K562 (cell line): ENCODE results near the gene CYSRT1. TPM values are rescaled to one million over a fixed set of nuclear protein-coding genes. Genes with fewer than 3 reads are reported as not detected.

Experiments
- BHLHE40 ChIP-seq: IDR thresholded peaks from 2 replicates; pipeline ENCODE4 v1.6.1; 2011; ENCODE audit warnings: low read length, improper control_type of control experiment
- CEBPG ChIP-seq, 3 experiments: fragments of 200-800 bp in 1 of 3; sonication (Bioruptor generic) in 1 of 3; sonication (generic) in 1 of 3; formaldehyde crosslinking in 1 of 3; IDR thresholded peaks in 2 of 3; conservative IDR thresholded peaks in 1 of 3; 2 replicates each; pipeline versions ENCODE4 v1.6.1 to v1.8.0; 2016 to 2022; ENCODE audit warnings: missing compliant biosample characterization in 2 of 3, missing genetic modification characterization in 2 of 3, mild to moderate bottlenecking in 1 of 3, missing genetic modification reagents in 1 of 3
- EGR1 ChIP-seq: fragments of 450-650 bp; conservative IDR thresholded peaks from 2 replicates; pipeline ENCODE4 v1.6.1; 2017; ENCODE audit warnings: mild to moderate bottlenecking
- FOXP1 ChIP-seq: sonication (generic); formaldehyde crosslinking; IDR thresholded peaks from 2 replicates; pipeline ENCODE4 v1.8.0; 2022; ENCODE audit warnings: mild to moderate bottlenecking, missing genetic modification reagents
- GABPB1 ChIP-seq: sonication (generic); formaldehyde crosslinking; IDR thresholded peaks from 2 replicates; pipeline ENCODE4 v1.8.0; 2022; ENCODE audit warnings: mild to moderate bottlenecking, missing genetic modification reagents
- HDAC1 ChIP-seq, 2 experiments: fragments of 450-650 bp; IDR thresholded peaks; 2 replicates each; pipeline ENCODE4 v1.6.1; 2016 to 2017; ENCODE audit warnings: inconsistent platforms in 1 of 2, mild to moderate bottlenecking in 1 of 2, moderate library complexity in 1 of 2
- HLTF ChIP-seq: fragments of 450-650 bp; IDR thresholded peaks from 2 replicates; pipeline ENCODE4 v1.6.1; 2016
- HNRNPL ChIP-seq: fragments of 200-400 bp; formaldehyde crosslinking; IDR thresholded peaks from 2 replicates; pipeline ENCODE4 v1.6.1; 2017; ENCODE audit warnings: low read depth, mild to moderate bottlenecking, low read length
- KAT2B ChIP-seq: IDR thresholded peaks from one replicate; pipeline ENCODE4 v1.6.1; 2012; ENCODE audit warnings: low read depth, mild to moderate bottlenecking, control low read depth, inconsistent platforms, low read length, moderate library complexity
- MAFK ChIP-seq: IDR thresholded peaks from 2 replicates; pipeline ENCODE4 v1.6.1; 2011; ENCODE audit warnings: low read length, improper control_type of control experiment
- MTF1 ChIP-seq: fragments of 250-450 bp; sonication (Bioruptor Pico); IDR thresholded peaks from 2 replicates; pipeline ENCODE4 v1.9.0; 2021; ENCODE audit warnings: moderate library complexity, mild to moderate bottlenecking, inconsistent platforms, borderline replicate concordance
- POLR2G ChIP-seq: fragments of 200-400 bp; formaldehyde crosslinking; IDR thresholded peaks from 2 replicates; pipeline ENCODE4 v1.6.1; 2017; ENCODE audit warnings: low read depth, mild to moderate bottlenecking, antibody characterized with exemption, low read length, moderate library complexity
- PTRF ChIP-seq: fragments of 450-650 bp; IDR thresholded peaks from 2 replicates; pipeline ENCODE4 v1.6.1; 2016; ENCODE audit warnings: mild to moderate bottlenecking, missing genetic modification characterization, missing compliant biosample characterization
- RBBP5 ChIP-seq: fragments of 200-600 bp; sonication (generic); IDR thresholded peaks from 2 replicates; pipeline ENCODE4 v1.6.1; 2012; ENCODE audit warnings: borderline replicate concordance, mild to moderate bottlenecking, low read length, control low read depth, inconsistent platforms; ENCODE audit not compliant: insufficient read depth, poor library complexity, severe bottlenecking
- SIN3A ChIP-seq, 2 experiments: fragments of 150-350 bp in 1 of 2; IDR thresholded peaks; 2 replicates each; pipeline ENCODE4 v1.6.1; 2011 to 2016; ENCODE audit warnings: borderline replicate concordance in 2 of 2, low read depth in 2 of 2, low read length in 2 of 2, mild to moderate bottlenecking in 2 of 2, moderate library complexity in 2 of 2; ENCODE audit not compliant: control insufficient read depth in 1 of 2
- TARDBP ChIP-seq: fragments of 450-650 bp; IDR thresholded peaks from 2 replicates; pipeline ENCODE4 v1.6.1; 2016
- U2AF1 ChIP-seq: fragments of 200-400 bp; formaldehyde crosslinking; optimal IDR thresholded peaks from 2 replicates; pipeline ENCODE3; 2017; ENCODE audit warnings: mild to moderate bottlenecking, low read depth, low read length, moderate library complexity
- ZNF384 ChIP-seq: IDR thresholded peaks from 2 replicates; pipeline ENCODE4 v1.6.1; 2012; ENCODE audit warnings: low read depth, low read length, improper control_type of control experiment
- polyA plus RNA-seq, 8 experiments: library from polyadenylated mRNA; depleted of rRNA in 4 of 8; stranded (reverse) in 5 of 8; unstranded in 3 of 8; fragments of >200 nt; fragmentation: Nextera tagmentation in 2 of 8; fragmentation: Illumina TruSeq in 1 of 8; extraction: Ambion mirVana in 2 of 8; extraction: Trizol in 1 of 8; gene quantifications; 2 replicates each; pipeline versions ENCODE4 v1.2.1 to v1.2.3, GENCODE V29; 2011 to 2014; ENCODE audit warnings: inconsistent platforms in 1 of 8, missing spikeins in 1 of 8
- total RNA-seq, 7 experiments: library from RNA; depleted of rRNA in 6 of 7; stranded (reverse); fragments of >200 nt in 6 of 7; fragmentation: Illumina TruSeq in 2 of 7; extraction: Trizol in 2 of 7; gene quantifications; 2 replicates each; pipeline versions ENCODE4 v1.2.1 to v1.2.3, GENCODE V29; 2011 to 2021; ENCODE audit warnings: low replicate concordance in 1 of 7
- TF ChIP-seq, protein P1 (sequence below): sonication (generic); formaldehyde crosslinking; IDR thresholded peaks from 2 replicates; pipeline ENCODE4 v1.8.1; 2023; ENCODE audit warnings: mild to moderate bottlenecking, missing genetic modification reagents
- TF ChIP-seq, protein P2 (sequence below): sonication (generic); formaldehyde crosslinking; IDR thresholded peaks from 2 replicates; pipeline ENCODE4 v1.8.1; 2023; ENCODE audit warnings: mild to moderate bottlenecking, missing genetic modification reagents
- TF ChIP-seq, protein P3 (sequence below), 2 experiments: fragments of 200-800 bp in 1 of 2; sonication (Bioruptor generic) in 1 of 2; sonication (generic) in 1 of 2; formaldehyde crosslinking in 1 of 2; IDR thresholded peaks in 1 of 2; conservative IDR thresholded peaks in 1 of 2; 2 replicates each; pipeline versions ENCODE4 v1.5.0 to v1.6.1; 2016 to 2020; ENCODE audit warnings: missing compliant biosample characterization in 1 of 2, missing genetic modification characterization in 1 of 2, missing genetic modification reagents in 1 of 2

Gene CYSRT1
- total and polyA plus RNA-seq, 9 of the 15 experiments (the other 6 are each of a cell fraction or from before 2014, with no cell fraction given) = 0.04 to 1.4 (median 0.42) TPM; not detected in 3

- TF ChIP-seq, protein P1, sequence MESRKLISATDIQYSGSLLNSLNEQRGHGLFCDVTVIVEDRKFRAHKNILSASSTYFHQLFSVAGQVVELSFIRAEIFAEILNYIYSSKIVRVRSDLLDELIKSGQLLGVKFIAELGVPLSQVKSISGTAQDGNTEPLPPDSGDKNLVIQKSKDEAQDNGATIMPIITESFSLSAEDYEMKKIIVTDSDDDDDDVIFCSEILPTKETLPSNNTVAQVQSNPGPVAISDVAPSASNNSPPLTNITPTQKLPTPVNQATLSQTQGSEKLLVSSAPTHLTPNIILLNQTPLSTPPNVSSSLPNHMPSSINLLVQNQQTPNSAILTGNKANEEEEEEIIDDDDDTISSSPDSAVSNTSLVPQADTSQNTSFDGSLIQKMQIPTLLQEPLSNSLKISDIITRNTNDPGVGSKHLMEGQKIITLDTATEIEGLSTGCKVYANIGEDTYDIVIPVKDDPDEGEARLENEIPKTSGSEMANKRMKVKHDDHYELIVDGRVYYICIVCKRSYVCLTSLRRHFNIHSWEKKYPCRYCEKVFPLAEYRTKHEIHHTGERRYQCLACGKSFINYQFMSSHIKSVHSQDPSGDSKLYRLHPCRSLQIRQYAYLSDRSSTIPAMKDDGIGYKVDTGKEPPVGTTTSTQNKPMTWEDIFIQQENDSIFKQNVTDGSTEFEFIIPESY = peak; percentile 91
- peak; percentile 71; the same call in 1 of the 2 replicates for TF ChIP-seq TARDBP
- TF ChIP-seq MTF1 (CRISPR knock-in tag) = no peak
- TF ChIP-seq, protein P2, sequence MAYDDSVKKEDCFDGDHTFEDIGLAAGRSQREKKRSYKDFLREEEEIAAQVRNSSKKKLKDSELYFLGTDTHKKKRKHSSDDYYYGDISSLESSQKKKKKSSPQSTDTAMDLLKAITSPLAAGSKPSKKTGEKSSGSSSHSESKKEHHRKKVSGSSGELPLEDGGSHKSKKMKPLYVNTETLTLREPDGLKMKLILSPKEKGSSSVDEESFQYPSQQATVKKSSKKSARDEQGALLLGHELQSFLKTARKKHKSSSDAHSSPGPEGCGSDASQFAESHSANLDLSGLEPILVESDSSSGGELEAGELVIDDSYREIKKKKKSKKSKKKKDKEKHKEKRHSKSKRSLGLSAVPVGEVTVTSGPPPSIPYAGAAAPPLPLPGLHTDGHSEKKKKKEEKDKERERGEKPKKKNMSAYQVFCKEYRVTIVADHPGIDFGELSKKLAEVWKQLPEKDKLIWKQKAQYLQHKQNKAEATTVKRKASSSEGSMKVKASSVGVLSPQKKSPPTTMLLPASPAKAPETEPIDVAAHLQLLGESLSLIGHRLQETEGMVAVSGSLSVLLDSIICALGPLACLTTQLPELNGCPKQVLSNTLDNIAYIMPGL (CRISPR knock-in tag) = peak; percentile 72; the same call in 1 of the 2 replicates
- no peak for TF ChIP-seq CEBPG (CRISPR knock-in tag; IDR thresholded peaks at IDR 0.05)
- no peak for TF ChIP-seq CEBPG (tag; conservative IDR thresholded peaks at IDR 0.05 in 1 of 2, IDR thresholded peaks at IDR 0.05 in 1 of 2)
- peak; percentile 93 for TF ChIP-seq BHLHE40
- TF ChIP-seq HLTF = peak; percentile 70; the same call in 1 of the 2 replicates
- peak; percentile 89 for TF ChIP-seq GABPB1 (CRISPR knock-in tag)
- TF ChIP-seq RBBP5 = peak; percentile 92
- TF ChIP-seq MAFK = peak; percentile 36; the same call in 1 of the 2 replicates
- TF ChIP-seq HNRNPL = peak; percentile 80
- TF ChIP-seq SIN3A (IDR thresholded peaks at IDR 0.05; ENCODE audit: borderline replicate concordance in 2 of 2, control insufficient read depth in 1 of 2, low read depth in 2 of 2, low read length in 2 of 2) = peak; percentile 95 to 96; a peak in 3 of 4 replicates
- peak; percentile 77; the same call in 1 of the 2 replicates for TF ChIP-seq FOXP1 (CRISPR knock-in tag)
- TF ChIP-seq, protein P3, sequence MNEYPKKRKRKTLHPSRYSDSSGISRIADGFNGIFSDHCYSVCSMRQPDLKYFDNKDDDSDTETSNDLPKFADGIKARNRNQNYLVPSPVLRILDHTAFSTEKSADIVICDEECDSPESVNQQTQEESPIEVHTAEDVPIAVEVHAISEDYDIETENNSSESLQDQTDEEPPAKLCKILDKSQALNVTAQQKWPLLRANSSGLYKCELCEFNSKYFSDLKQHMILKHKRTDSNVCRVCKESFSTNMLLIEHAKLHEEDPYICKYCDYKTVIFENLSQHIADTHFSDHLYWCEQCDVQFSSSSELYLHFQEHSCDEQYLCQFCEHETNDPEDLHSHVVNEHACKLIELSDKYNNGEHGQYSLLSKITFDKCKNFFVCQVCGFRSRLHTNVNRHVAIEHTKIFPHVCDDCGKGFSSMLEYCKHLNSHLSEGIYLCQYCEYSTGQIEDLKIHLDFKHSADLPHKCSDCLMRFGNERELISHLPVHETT (CRISPR knock-in tag; conservative IDR thresholded peaks at IDR 0.05 in 1 of 2, IDR thresholded peaks at IDR 0.05 in 1 of 2) = peak in 1 of 2 experiments; percentile 85; a peak in 2 of 4 replicates
- peak; percentile 51 for TF ChIP-seq ZNF384
- TF ChIP-seq PTRF (tag) = no peak
- peak in 1 of 2 experiments; percentile 95; a peak in 2 of 4 replicates for TF ChIP-seq HDAC1 (IDR thresholded peaks at IDR 0.05)
- TF ChIP-seq U2AF1 = peak; percentile 96
- peak; percentile 65 for TF ChIP-seq KAT2B
- peak; percentile 30; the same call in 1 of the 2 replicates for TF ChIP-seq EGR1
- TF ChIP-seq POLR2G = peak; percentile 97
Observed at GRCh38 chr9:137188490-137189296, 36.3 kb upstream of the CYSRT1 start, which contains the start of the genes ANAPC2 and SSNA1 (continued).
